NCI-H345 (cell line): ENCODE results near the gene LYST.
"Not testable (repeated sequence)": the region's sequence is repeated elsewhere in the genome, so short reads cannot be mapped to it uniquely, and the experiment has no call there.

Source experiments
- DNase-seq: peaks from one replicate; lab custom pipeline; 2025; lab: John Stamatoyannopoulos, UW

LYST gene

DNA sequence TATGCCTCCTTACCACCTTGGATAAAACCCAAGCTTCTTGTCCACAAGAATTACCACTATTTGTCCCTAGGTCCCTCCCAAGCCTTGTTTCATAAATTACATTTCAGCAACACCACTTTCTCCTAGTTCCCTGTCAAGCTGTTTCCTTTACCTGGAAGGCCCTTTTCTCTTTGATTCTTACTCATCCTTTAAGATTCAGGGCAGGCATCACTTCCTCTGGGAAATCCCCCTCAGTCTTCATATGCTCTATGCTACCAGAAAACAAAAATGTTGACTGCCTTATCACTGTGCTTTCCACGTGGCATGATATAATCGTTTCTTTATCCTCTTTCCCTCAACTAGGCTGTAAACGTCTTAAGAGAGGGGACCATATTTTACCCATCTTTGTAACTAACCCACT, 102.7 kb downstream of the LYST start:
- no peak for DNase-seq

DNA sequence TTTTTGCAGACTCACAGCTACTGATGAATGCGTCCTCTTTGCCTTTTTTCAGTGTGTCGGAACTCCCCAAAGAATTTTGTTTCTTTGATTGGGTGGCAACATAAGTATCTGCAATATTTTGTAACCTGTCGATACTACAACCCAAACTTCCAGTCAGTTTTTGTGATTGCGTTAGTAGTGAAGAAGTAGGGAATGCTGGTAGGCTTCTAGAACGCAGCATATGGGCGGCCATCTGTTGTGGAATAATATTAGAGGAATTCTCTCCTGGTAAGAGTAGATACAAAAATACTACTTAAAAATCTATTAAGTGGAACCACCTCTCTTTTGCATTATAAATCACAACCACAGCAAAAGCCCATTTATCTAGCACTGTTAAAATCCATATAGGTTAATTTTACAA, 107.4 kb downstream of the LYST start:
- no peak for DNase-seq

GRCh38 chr1:235758931-235759330, 107.8 kb downstream of the LYST start:
- peak; percentile 76 for DNase-seq

DNA sequence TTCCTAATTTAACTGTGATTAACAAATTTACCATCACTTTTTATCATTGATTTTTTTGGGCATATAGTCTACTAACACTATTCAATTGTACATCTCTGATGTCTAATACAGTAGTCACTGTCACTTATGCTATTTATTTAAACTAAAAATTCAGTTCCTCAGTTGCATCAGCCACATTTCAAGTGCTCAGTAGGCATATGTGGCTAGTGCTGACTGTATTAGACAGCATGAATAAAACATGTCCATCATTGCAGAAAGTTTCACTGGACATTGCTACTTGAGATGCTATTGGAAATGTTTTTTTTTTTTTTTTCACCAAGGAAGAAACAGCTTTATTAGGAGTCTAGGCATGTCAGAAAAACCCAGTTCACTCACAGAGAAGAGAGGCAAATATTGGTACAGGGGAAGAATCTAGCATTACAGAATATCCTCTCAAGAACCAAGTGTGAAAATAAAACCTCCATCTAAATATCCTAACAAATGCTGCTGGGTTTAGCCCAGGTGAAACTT, 109.1 kb downstream of the LYST start:
- no peak for DNase-seq

DNA sequence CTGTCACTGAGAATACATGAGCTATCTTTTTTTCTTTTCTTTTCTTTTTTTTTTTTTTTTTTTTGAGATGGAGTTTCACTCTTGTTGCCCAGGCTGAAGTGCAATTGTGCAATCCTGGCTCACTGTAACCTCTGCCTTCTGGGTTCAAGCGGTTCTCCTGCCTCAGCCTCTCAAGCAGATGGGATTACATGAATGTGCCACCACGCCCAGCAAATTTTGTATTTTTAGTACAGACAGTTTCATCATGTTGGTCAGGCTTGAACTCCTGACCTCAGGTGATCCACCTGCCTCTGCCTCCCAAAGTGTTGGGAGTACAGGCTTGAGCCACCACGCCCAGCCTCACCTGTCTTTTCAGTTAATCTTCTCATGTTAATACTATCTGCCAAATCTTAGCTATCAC, 112.5 kb downstream of the LYST start:
- DNase-seq, result not testable (repeated sequence)

DNA sequence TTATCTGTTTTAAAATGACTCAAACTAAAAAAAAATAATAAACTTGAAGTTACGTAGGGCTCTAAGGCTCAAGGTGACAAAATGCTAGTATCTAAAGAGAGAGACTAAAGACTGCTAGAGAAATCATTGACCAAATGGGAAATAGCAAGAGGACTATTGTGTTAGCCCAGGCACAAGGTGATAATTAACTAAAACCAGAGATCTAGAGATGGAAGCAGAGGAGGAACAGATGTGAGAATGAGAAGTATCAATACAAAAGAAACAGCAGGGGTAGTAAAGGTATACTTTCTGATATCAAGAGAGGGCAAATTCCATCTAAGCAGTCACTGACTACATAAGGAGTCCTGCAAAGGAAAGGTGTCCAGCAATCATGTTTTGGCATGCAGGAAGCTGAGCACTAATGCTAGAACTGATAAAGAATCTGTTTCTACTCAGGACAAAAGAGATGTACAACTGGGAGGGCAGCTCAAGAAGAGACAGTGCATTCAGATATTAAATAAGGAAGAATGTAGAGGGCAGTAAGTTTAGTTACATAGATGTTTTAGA, 116.9 kb downstream of the LYST start:
- no peak for DNase-seq

GRCh38 chr1:235748747-235749146, 118.0 kb downstream of the LYST start:
- no peak for DNase-seq

DNA sequence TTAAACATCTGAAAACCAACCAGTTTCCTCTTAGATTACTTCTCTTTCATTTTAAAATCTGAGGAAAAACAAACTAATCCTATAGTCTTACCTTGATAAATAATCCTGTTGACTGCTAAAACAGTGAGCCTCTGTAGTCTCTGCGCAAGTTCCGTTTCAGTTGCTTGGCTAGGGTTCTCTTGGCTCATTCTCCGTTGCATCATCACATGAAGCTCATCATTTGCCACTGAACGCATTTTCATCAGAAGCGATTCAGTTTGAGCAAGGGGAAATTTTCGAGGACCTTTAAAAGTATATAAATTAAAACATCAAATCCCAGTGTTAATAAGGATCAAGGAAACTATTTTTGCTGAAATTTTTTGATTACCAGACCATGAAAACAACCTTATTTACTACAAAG, 120.5 kb downstream of the LYST start:
- DNase-seq, result no peak

- no peak for DNase-seq
These were observed 121.1 kb downstream of the LYST start for GRCh38 chr1:235745503-235746136.

GRCh38 chr1:235742914-235743599, 123.6 kb downstream of the LYST start:
- DNase-seq, result no peak

DNA sequence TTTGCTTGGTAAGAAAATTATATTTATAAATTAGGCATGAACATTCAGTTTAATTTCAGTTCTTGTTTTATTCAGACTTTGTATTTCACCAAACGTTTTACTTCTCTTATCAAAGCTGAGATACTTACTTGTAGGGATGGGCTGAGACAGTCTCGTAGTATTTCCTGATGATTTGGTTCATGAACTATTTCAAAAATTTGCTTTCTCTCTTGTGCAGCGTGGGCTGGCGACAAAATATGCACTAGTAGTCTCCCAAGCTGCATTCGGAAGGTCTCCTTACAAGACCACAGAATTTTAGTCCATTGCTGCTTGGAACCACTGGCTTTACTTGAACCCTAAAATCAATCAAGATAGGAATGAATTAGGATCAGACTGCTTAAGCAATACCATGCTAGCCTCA, 125.4 kb downstream of the LYST start:
- DNase-seq, result no peak

DNA sequence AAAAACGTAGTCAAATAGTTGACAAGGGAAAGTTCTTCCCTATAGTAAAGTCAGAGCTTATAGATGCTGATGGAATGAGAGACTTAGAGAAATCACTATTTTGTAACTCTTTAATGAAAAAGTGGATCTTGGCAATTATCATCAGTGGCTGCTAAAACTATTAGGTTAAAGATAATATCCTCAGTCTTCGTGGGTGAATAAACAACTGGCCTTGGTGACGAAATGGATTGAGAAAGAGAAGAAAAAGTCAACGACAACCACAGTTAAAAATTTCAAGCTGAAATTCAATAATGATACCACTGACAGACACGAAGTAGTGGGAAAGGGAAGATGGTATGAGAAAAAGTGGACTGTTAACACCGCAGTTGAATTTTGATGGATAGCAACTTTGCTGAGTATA, 127.1 kb downstream of the LYST start:
- DNase-seq, result no peak

DNA sequence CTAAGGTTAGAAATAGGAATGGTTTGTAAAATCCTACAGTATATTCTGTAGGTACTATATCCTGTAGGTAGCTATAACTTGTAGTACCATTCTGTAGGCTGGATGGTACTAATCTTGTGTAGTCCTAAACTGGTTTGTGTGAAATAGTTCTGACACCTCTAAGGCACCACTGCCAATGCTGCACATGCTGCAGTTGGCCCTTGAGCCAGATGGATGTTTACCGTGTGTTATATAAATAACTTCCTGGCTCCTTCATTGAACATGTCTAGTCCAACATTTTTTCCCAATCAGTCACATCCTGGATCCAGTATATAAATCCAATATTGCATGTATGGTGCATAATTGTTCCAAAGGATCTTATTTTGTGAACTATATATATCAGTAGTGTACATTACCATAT, 127.6 kb downstream of the LYST start:
- no peak for DNase-seq

DNA sequence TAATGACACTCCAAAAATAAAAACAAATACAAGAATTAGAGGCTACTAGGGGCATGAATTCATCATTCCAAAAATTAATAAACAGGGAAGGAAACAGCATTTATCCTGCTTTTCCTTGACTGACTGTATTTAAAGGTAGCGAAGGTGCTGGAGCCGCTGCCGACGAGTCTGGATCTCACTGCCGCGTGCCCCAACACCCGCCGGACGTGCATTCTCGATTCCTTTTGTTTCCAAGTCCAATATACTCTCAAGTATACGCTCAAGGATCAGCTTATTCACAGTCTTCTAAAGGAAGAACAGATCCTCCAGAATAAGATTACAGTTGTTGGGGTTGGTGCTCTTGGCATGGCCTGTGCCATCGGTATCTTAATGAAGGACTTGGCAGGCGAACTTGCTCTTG, 129.0 kb downstream of the LYST start:
- no peak for DNase-seq

- no peak for DNase-seq
These were observed 130.4 kb downstream of the LYST start for GRCh38 chr1:235736263-235736662.

- DNase-seq, result no peak
These were observed 131.1 kb downstream of the LYST start for GRCh38 chr1:235735621-235736020.

DNA sequence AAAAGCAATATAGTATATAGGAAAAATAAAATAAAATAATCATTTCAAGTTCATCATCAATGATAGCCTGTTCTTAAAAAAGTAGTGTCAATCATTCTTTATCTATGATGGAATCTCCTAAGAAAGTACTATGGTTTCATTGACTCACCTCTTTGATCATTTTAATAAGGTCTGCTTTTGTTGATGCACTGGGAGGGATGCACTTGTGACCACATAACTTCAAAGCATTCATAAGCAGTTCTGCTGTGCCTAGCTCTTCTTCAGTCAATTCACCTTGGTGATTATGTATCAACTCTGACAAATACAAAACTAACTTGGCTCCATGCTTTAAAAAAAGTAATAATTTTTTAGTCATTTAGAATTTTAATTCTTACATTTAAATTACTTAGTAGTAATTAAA, 132.4 kb downstream of the LYST start:
- DNase-seq, result no peak

DNA sequence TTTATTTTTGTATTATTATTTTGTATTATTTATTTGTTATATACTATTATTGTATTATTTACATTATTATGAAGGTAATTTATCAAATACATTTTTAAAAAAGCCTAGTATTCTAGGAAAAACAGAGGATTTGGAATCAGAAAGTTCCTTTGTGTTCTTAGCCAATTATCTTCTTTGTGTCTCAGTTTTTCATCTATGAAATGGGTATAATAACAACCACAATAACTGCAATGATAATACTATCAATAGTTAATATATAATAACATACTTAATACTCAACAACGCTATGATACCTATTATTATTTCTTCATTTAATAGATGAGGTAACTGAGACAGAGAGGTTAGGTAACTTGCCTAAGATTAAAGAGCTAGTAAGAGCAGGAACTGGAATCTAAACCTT, 136.7 kb downstream of the LYST start:
- no peak for DNase-seq

DNA sequence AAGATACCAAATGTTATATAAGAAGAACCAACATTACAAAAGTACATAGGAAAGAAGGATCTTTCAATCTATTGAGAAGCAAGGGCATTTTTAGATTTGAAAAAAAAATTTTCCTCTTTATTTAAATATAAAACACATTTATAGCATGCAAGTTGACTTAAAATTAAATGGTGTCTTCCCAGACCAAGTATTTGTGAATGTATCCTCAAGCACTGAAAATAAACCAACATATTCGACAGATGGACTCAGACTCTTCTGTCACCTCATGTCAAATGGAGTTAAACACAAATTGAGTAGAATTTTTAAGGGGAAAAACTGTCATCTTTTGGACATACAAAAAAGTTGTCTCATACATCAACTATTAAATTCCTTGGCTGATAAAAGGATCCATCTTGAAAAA, 140.1 kb downstream of the LYST start:
- DNase-seq, result no peak

GRCh38 chr1:235725434-235725833, 141.3 kb downstream of the LYST start:
- DNase-seq, result no peak

DNA sequence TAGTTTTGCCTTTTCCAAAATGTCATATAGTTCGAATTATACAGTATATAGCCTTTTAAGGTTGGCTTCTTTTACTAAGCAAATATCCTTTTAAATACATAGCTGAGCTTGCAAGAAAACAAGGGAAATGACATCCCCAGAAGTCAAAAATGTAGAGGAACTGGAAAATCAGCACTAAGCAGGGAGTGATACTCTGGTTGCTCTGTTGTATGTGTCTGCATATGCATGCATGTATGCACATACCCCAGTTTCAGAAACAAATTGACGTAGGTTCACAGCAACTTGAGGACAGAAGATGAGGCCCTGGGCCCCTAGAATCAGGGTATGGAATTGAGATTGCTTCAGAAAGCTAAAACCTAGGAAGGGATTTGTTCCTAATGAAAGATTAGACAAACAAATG, 142.0 kb downstream of the LYST start:
- DNase-seq, result no peak

DNA sequence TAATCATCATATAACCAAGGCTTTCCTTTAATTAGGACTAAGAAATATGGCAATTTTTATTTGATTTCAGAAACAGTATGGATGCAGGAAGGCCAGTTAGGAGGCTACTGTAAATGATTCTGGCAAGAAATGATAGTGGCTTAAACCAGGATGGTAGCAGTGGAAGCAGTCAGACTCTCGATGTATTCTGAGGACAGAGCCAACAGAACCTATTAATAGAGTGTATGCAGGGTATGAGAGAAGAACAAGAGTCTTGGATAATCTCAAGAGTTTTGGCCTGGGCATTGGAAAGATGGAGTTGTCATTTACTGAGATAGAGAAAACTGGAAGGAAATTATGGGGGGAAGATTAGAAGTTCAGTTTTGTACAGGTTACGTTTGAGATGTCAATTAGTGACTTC, 143.8 kb downstream of the LYST start:
- DNase-seq, result no peak

DNA sequence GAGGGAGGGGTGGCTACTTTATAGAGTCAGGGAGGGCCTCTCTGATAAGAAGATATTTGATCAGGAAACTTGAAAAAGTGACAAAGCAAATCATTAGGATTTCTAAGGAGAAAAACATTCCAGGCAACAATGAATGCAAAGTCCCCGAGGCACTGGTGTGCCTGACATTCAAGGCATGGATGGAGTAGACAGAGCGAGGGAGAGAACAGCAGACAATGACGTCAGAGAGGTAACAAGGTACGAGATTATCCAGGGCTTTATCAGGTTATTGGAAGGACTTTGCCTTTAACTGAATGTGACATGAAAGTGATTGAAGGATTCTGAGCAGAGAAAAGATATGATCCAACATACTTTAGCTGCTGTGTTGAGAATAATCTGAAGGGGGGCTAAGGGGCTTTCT, 144.7 kb downstream of the LYST start:
- no peak for DNase-seq

- DNase-seq, result no peak
These were observed 146.2 kb downstream of the LYST start for GRCh38 chr1:235720544-235720943.
